Esophagus squamous epithelium (tissue), 4 donors: ENCODE measurements around the gene EVL.

Experiments
- POLR2A ChIP-seq, 4 donors: fragments of 450-650 bp; IDR thresholded peaks; one replicate each; pipeline ENCODE4 v1.6.1; 2017; ENCODE audit warnings: antibody characterized with exemption in 4 of 4, mild to moderate bottlenecking in 4 of 4, moderate library complexity in 3 of 4
- TF ChIP-seq, protein P1 (sequence below), 6 experiments: fragments of 450-650 bp in 4 of 6; fragments of 200-600 bp in 2 of 6; sonication (generic) in 2 of 6; IDR thresholded peaks; one replicate each; pipeline ENCODE4 v1.5.1; 2016 to 2019; ENCODE audit warnings: antibody characterized with exemption in 6 of 6, mild to moderate bottlenecking in 4 of 6, moderate library complexity in 4 of 6

DNA sequence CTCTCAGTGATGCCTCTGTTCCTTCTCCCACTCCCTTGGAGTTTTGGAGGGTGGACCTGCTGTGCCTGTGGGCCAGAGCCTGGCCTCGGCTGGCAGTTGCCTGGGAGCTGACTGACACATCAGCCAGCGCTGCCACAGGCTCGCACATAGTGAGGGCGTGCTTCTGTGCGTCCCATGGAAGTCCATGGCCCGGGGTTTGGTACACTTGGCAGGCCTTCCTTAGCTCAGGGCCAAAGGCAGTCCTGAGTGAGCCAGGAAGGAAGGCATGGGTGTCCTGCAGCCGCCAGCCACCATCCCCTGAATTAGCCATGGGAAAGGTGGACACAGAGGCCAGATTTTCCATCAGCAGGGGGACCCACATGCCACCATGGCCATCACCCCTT is 95.3 kb downstream of the EVL start:
- no peak for TF ChIP-seq POLR2A (IDR thresholded peaks at IDR 0.05)
- TF ChIP-seq, protein P1, sequence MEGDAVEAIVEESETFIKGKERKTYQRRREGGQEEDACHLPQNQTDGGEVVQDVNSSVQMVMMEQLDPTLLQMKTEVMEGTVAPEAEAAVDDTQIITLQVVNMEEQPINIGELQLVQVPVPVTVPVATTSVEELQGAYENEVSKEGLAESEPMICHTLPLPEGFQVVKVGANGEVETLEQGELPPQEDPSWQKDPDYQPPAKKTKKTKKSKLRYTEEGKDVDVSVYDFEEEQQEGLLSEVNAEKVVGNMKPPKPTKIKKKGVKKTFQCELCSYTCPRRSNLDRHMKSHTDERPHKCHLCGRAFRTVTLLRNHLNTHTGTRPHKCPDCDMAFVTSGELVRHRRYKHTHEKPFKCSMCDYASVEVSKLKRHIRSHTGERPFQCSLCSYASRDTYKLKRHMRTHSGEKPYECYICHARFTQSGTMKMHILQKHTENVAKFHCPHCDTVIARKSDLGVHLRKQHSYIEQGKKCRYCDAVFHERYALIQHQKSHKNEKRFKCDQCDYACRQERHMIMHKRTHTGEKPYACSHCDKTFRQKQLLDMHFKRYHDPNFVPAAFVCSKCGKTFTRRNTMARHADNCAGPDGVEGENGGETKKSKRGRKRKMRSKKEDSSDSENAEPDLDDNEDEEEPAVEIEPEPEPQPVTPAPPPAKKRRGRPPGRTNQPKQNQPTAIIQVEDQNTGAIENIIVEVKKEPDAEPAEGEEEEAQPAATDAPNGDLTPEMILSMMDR (IDR thresholded peaks at IDR 0.05): no peak
